ENCODE data around the gene CDH13. TPM values are rescaled to one million over a fixed set of nuclear protein-coding genes. Genes with fewer than 3 reads are reported as not detected.

The CDH13 gene
- total and polyA plus RNA-seq, 10 of the 15 experiments (the other 5 are each of a cell fraction or from before 2014, with no cell fraction given) = under 0.01 to 0.05 TPM; not detected in 8

DNA sequence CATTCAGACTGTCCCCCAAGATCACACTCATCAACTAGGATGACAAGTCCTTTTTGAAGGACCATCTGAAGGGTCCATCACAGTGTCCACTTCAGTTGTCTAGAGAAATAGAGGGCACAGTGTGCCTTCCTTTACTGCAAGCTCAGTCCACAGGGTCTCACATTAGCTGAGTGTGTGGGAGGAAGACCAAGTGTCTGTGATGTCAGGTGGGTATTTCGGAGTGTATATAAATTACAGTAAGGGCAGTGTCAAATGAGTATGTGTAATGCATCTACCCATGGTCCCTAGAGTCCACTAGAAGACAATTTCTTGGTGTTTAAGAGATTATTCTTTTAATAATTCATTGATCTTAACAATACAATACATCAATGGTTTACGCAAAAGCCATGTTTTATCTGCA is 272.2 kb downstream of the CDH13 start:
- Histone ChIP-seq H3K36me3 (ENCODE audit: control insufficient read depth in 2 of 2, insufficient read depth in 2 of 2, low read length in 1 of 2) (no peaks in the 10 kb centered on the region), H4K20me1 (ENCODE audit: control insufficient read depth, insufficient read depth) (no peaks in the 10 kb centered on the region), H3K27me3 (replicated peaks in 1 of 2; ENCODE audit: control insufficient read depth in 2 of 2, insufficient read depth in 2 of 2, low read length in 1 of 2) (no peaks in the 10 kb centered on the region; a peak in 1 of 4 replicates), H2AFZ (ENCODE audit: control insufficient read depth, low read depth, low read length) (no peak overlapping the region), H3K4me2 (ENCODE audit: control insufficient read depth, insufficient read depth) (no peak overlapping the region), H3K4me3 (no peak overlapping the region), H3K4me1 (ENCODE audit: control insufficient read depth, insufficient read depth, low read length) (no peaks in the 10 kb centered on the region), H3K9me3 (replicated peaks; ENCODE audit: control insufficient read depth, insufficient read depth, low read length) (no peaks in the 10 kb centered on the region), H3K9ac (ENCODE audit: control insufficient read depth, insufficient read depth, low read length) (no peak overlapping the region), H3K27ac (ENCODE audit: control insufficient read depth, insufficient read depth) (no peak overlapping the region), H3K79me2 (ENCODE audit: control insufficient read depth, insufficient read depth, low read length) (no peaks in the 10 kb centered on the region)
- intact Hi-C loops (cut with micrococcal nuclease; ENCODE audit: unreplicated experiment) (no loop called here), in situ Hi-C loops (cut with MboI) (no loop called here)
- ChIA-PET CTCF (no interaction called here), SMC1A (ENCODE audit: uncharacterized antibody, unreplicated experiment) (no interaction called here), RAD21 (ENCODE audit: unreplicated experiment) (no interaction called here), POLR2A (no interaction called here)
- TF ChIP-seq JUND (IDR thresholded peaks at IDR 0.05; ENCODE audit: low read depth, low read length) (no peak), KLF5 (IDR thresholded peaks at IDR 0.05; ENCODE audit: partially characterized antibody) (no peak), EED (IDR thresholded peaks at IDR 0.05; ENCODE audit: low read depth) (no peak), ZBTB40 (IDR thresholded peaks at IDR 0.05; ENCODE audit: borderline replicate concordance) (no peak), PAX5 (IDR thresholded peaks at IDR 0.05; ENCODE audit: borderline replicate concordance, low read depth, low read length) (no peak), SMC3 (IDR thresholded peaks at IDR 0.05; ENCODE audit: borderline replicate concordance, low read length) (no peak)
- TF ChIP-seq, protein P1, sequence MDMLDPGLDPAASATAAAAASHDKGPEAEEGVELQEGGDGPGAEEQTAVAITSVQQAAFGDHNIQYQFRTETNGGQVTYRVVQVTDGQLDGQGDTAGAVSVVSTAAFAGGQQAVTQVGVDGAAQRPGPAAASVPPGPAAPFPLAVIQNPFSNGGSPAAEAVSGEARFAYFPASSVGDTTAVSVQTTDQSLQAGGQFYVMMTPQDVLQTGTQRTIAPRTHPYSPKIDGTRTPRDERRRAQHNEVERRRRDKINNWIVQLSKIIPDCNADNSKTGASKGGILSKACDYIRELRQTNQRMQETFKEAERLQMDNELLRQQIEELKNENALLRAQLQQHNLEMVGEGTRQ (IDR thresholded peaks at IDR 0.05; ENCODE audit: borderline replicate concordance, low read depth, low read length) = no peak
- TF ChIP-seq, protein P2, sequence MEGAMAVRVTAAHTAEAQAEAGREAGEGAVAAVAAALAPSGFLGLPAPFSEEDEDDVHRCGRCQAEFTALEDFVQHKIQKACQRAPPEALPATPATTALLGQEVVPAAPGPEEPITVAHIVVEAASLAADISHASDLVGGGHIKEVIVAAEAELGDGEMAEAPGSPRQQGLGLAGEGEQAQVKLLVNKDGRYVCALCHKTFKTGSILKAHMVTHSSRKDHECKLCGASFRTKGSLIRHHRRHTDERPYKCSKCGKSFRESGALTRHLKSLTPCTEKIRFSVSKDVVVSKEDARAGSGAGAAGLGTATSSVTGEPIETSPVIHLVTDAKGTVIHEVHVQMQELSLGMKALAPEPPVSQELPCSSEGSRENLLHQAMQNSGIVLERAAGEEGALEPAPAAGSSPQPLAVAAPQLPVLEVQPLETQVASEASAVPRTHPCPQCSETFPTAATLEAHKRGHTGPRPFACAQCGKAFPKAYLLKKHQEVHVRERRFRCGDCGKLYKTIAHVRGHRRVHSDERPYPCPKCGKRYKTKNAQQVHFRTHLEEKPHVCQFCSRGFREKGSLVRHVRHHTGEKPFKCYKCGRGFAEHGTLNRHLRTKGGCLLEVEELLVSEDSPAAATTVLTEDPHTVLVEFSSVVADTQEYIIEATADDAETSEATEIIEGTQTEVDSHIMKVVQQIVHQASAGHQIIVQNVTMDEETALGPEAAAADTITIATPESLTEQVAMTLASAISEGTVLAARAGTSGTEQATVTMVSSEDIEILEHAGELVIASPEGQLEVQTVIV (IDR thresholded peaks at IDR 0.05; ENCODE audit: borderline replicate concordance, partially characterized antibody) = no peak
- TF ChIP-seq, protein P3, sequence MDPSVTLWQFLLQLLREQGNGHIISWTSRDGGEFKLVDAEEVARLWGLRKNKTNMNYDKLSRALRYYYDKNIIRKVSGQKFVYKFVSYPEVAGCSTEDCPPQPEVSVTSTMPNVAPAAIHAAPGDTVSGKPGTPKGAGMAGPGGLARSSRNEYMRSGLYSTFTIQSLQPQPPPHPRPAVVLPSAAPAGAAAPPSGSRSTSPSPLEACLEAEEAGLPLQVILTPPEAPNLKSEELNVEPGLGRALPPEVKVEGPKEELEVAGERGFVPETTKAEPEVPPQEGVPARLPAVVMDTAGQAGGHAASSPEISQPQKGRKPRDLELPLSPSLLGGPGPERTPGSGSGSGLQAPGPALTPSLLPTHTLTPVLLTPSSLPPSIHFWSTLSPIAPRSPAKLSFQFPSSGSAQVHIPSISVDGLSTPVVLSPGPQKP (IDR thresholded peaks at IDR 0.05; ENCODE audit: low read depth, low read length) = no peak
- FAIRE-seq (no peak), DNase-seq (ENCODE audit: low read depth, low spot score) (no peak), ATAC-seq (no peak)
- 66% methylated on average over 2 of the region's 2 CpGs for WGBS (ENCODE audit: insufficient coverage, insufficient replicate concordance, low lambda C conversion rate, missing lambda C conversion rate)
- BruUV-seq (replicated peaks) = no TSS peak
